ENCODE measurements around the gene SRGAP3.

The SRGAP3 gene

GRCh38 chr3:9223672-9224071 is 25.8 kb downstream of the SRGAP3 start:
- no peak for ATAC-seq

GRCh38 chr3:9222956-9223639 is 26.3 kb downstream of the SRGAP3 start:
- ATAC-seq: no peak

GRCh38 chr3:9222049-9222448 is 27.4 kb downstream of the SRGAP3 start:
- no peak for ATAC-seq

GRCh38 chr3:9218514-9218846 is 31.0 kb downstream of the SRGAP3 start:
- ATAC-seq: no peak

- ATAC-seq: no peak
Measured at GRCh38 chr3:9217784-9218513, 31.5 kb downstream of the SRGAP3 start.

- no peak for ATAC-seq
Measured at GRCh38 chr3:9216736-9217135, 32.7 kb downstream of the SRGAP3 start.

GRCh38 chr3:9214599-9214998 is 34.8 kb downstream of the SRGAP3 start:
- ATAC-seq: no peak

GRCh38 chr3:9214185-9214584 is 35.3 kb downstream of the SRGAP3 start:
- no peak for ATAC-seq

- no peak for ATAC-seq
Measured at GRCh38 chr3:9213019-9213634, 36.3 kb downstream of the SRGAP3 start.

GRCh38 chr3:9211155-9211950 is 38.1 kb downstream of the SRGAP3 start:
- peak; percentile 53 to 87 for ATAC-seq

GRCh38 chr3:9209777-9210176 is 39.7 kb downstream of the SRGAP3 start:
- no peak for ATAC-seq

- no peak for ATAC-seq
Measured at GRCh38 chr3:9208605-9209152, 40.8 kb downstream of the SRGAP3 start.

GRCh38 chr3:9207116-9207763 is 42.2 kb downstream of the SRGAP3 start:
- ATAC-seq: no peak

GRCh38 chr3:9206287-9206686 is 43.2 kb downstream of the SRGAP3 start:
- ATAC-seq: no peak

GRCh38 chr3:9205345-9206143 is 43.9 kb downstream of the SRGAP3 start:
- no peak for ATAC-seq

- no peak for ATAC-seq
Measured at GRCh38 chr3:9204253-9204992, 45.0 kb downstream of the SRGAP3 start.

- ATAC-seq: no peak
Measured at GRCh38 chr3:9203317-9203716, 46.1 kb downstream of the SRGAP3 start.

GRCh38 chr3:9202546-9202945 is 46.9 kb downstream of the SRGAP3 start:
- no peak for ATAC-seq

GRCh38 chr3:9201955-9202354 is 47.5 kb downstream of the SRGAP3 start:
- ATAC-seq: no peak

GRCh38 chr3:9201266-9201665 is 48.2 kb downstream of the SRGAP3 start:
- ATAC-seq: no peak

GRCh38 chr3:9199775-9200174 is 49.7 kb downstream of the SRGAP3 start:
- no peak for ATAC-seq
